ENCODE data around the gene DMTF1. TPM values are rescaled to one million over a fixed set of nuclear protein-coding genes. Genes with fewer than 3 reads are reported as not detected.
"Not testable (repeated sequence)": the region's sequence is repeated elsewhere in the genome, so short reads cannot be mapped to it uniquely, and the experiment has no call there.

The DMTF1 gene
- total and polyA plus RNA-seq, 9 of the 15 experiments (the other 6 are each of a cell fraction or from before 2014, with no cell fraction given) = 25.7 to 208 (median 74.7) TPM

DNA sequence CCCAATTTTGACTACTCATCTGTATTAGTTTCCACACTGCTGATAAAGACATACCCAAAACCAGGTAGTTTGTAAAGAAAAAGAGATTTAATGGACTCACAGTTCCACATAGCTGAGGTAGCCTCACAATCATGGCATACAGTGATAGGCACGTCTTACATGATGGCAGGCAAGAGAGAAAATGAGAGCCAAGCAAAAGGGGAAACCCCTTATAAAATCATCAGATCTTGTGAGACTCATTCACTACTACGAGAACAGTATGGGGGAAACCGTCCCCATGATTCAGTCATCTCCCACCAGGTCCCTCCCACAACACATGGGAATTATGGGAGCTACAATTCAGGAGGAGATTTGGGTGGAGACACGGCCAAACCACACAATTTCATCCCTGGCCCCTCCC lies 51.7 kb downstream of the DMTF1 start:
- in situ Hi-C loops (cut with MboI); H2AFZ ChIP-seq (ENCODE audit: low read depth, low read length); H3K36me3 ChIP-seq (ENCODE audit: control insufficient read depth, insufficient read depth, low read length); DNase-seq (ENCODE audit: extremely low read depth in 1 of 4, low spot score in 3 of 4); H3K27ac ChIP-seq (ENCODE audit: extremely low read depth, low read depth, low read length); H4K20me1 ChIP-seq (replicated peaks; ENCODE audit: control insufficient read depth, insufficient read depth, low read length); H3K79me2 ChIP-seq (ENCODE audit: control insufficient read depth, insufficient read depth, low read length); H3K9me1 ChIP-seq (ENCODE audit: control insufficient read depth, insufficient read depth, low read length); H3K27me3 ChIP-seq (ENCODE audit: control insufficient read depth in 2 of 2, insufficient read depth in 2 of 2, low read length in 2 of 2); H3K4me1 ChIP-seq (replicated peaks in 1 of 2; ENCODE audit: control insufficient read depth in 2 of 2, insufficient read depth in 2 of 2, low read length in 2 of 2); H3K9me3 ChIP-seq (replicated peaks; ENCODE audit: control insufficient read depth, insufficient read depth, low read depth, low read length); ATAC-seq; BruUV-seq (replicated peaks); CTCF ChIA-PET (ENCODE audit: low intra/inter-chr PET ratio); intact Hi-C loops (cut with micrococcal nuclease); H3K4me2 ChIP-seq (ENCODE audit: insufficient read depth, low read length); FAIRE-seq; H3K9ac ChIP-seq (ENCODE audit: insufficient read depth in 1 of 2, low read depth in 2 of 2, low read length in 2 of 2); H3K4me3 ChIP-seq: not testable (repeated sequence)
- peak; percentile 20 for TF ChIP-seq ZFP36 (IDR thresholded peaks at IDR 0.05; ENCODE audit: low read depth, low read length, partially characterized antibody)
- POLR2A ChIA-PET = interaction anchor here (0.6 to 0.7 kb wide), 2 partner anchors 10 to 13 kb away, joined by 3 read pairs; no protein-coding TSS in a partner anchor
- WGBS (ENCODE audit: insufficient coverage, low coverage, missing lambda C conversion rate) = 26% methylated on average over 4 of the region's 4 CpGs

DNA sequence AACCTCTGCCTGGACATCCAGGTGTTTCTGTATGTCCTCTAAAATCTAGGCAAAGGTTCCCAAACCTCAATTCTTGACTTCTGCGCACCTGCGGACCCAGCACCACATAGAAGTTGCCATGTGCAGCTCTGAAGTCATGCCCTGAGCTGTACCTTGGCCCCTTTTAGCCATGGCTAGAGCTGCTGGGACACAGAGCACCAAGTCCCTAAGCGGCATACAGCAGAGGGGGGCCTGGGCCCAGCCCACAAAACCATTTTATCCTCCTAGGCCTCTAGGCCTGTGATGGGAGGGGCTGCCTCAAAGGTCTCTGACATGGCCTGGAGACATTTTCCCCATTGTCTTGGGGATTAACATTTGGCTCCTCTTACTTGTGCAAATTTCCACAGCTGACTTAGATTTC lies 52.7 kb downstream of the DMTF1 start:
- Histone ChIP-seq H3K9ac (ENCODE audit: insufficient read depth in 1 of 2, low read depth in 2 of 2, low read length in 2 of 2) (no peak overlapping the region), H3K27me3 (ENCODE audit: control insufficient read depth in 2 of 2, insufficient read depth in 2 of 2, low read length in 2 of 2) (no peaks in the 10 kb centered on the region), H2AFZ (ENCODE audit: low read depth, low read length) (no peak overlapping the region), H3K36me3 (ENCODE audit: control insufficient read depth, insufficient read depth, low read length) (peaks cover 4% of the 10 kb centered on the region; the same call in 1 of the 3 replicates), H3K9me1 (ENCODE audit: control insufficient read depth, insufficient read depth, low read length) (no peaks in the 10 kb centered on the region), H4K20me1 (replicated peaks; ENCODE audit: control insufficient read depth, insufficient read depth, low read length) (no peaks in the 10 kb centered on the region), H3K79me2 (ENCODE audit: control insufficient read depth, insufficient read depth, low read length) (no peaks in the 10 kb centered on the region), H3K9me3 (replicated peaks; ENCODE audit: control insufficient read depth, insufficient read depth, low read depth, low read length) (peaks cover 8% of the 10 kb centered on the region), H3K4me1 (replicated peaks in 1 of 2; ENCODE audit: control insufficient read depth in 2 of 2, insufficient read depth in 2 of 2, low read length in 2 of 2) (no peaks in the 10 kb centered on the region), H3K4me3 (no peak overlapping the region), H3K27ac (ENCODE audit: extremely low read depth, low read depth, low read length) (no peak overlapping the region), H3K4me2 (ENCODE audit: insufficient read depth, low read length) (no peak overlapping the region)
- ChIA-PET POLR2A (interaction anchor here (0.7 kb wide), 1 partner anchor 100 kb away, joined by 3 read pairs; no protein-coding TSS in a partner anchor), CTCF (ENCODE audit: low intra/inter-chr PET ratio) (no interaction called here)
- 40% methylated on average over 3 of the region's 3 CpGs for WGBS (ENCODE audit: insufficient coverage, low coverage, missing lambda C conversion rate)
- intact Hi-C loops (cut with micrococcal nuclease) (no loop called here), in situ Hi-C loops (cut with MboI) (no loop called here)
- BruUV-seq (replicated peaks) = no TSS peak
- FAIRE-seq = no peak
- no peak for ATAC-seq
- peak in 1 of 4 experiments; percentile 25 for DNase-seq (ENCODE audit: extremely low read depth in 1 of 4, low spot score in 3 of 4)
- TF ChIP-seq ZFP36 (IDR thresholded peaks at IDR 0.05; ENCODE audit: low read depth, low read length, partially characterized antibody) (peak; percentile 97), ZC3H11A (IDR thresholded peaks at IDR 0.05; ENCODE audit: low read depth, low read length) (no peak), IFI16 (CRISPR knock-in tag; IDR thresholded peaks at IDR 0.05) (no peak), TRIM28 (IDR thresholded peaks at IDR 0.05) (peak; percentile 95), HDAC6 (IDR thresholded peaks at IDR 0.05; ENCODE audit: low read depth, low read length) (no peak), BRD9 (IDR thresholded peaks at IDR 0.05; ENCODE audit: low read depth, partially characterized antibody) (no peak), ZKSCAN8 (CRISPR knock-in tag; IDR thresholded peaks at IDR 0.05) (no peak), ASH1L (IDR thresholded peaks at IDR 0.05; ENCODE audit: borderline replicate concordance, low read depth, partially characterized antibody) (no peak), TRIM24 (IDR thresholded peaks at IDR 0.05) (peak in 1 of 2 experiments; percentile 28; a peak in 1 of 4 replicates), ZNF561 (CRISPR knock-in tag; conservative IDR thresholded peaks at IDR 0.05) (no peak), MXI1 (IDR thresholded peaks at IDR 0.05; ENCODE audit: low read depth, low read length) (no peak), ZNF3 (CRISPR knock-in tag; IDR thresholded peaks at IDR 0.05) (no peak)
- TF ChIP-seq, protein P1, sequence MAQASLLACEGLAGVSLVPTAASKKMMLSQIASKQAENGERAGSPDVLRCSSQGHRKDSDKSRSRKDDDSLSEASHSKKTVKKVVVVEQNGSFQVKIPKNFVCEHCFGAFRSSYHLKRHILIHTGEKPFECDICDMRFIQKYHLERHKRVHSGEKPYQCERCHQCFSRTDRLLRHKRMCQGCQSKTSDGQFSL (CRISPR knock-in tag; IDR thresholded peaks at IDR 0.05) = no peak
- TF ChIP-seq, protein P1 (tag; IDR thresholded peaks at IDR 0.05) = no peak
- TF ChIP-seq, protein P2, sequence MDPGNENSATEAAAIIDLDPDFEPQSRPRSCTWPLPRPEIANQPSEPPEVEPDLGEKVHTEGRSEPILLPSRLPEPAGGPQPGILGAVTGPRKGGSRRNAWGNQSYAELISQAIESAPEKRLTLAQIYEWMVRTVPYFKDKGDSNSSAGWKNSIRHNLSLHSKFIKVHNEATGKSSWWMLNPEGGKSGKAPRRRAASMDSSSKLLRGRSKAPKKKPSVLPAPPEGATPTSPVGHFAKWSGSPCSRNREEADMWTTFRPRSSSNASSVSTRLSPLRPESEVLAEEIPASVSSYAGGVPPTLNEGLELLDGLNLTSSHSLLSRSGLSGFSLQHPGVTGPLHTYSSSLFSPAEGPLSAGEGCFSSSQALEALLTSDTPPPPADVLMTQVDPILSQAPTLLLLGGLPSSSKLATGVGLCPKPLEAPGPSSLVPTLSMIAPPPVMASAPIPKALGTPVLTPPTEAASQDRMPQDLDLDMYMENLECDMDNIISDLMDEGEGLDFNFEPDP (CRISPR knock-in tag; IDR thresholded peaks at IDR 0.05) = no peak

Measured in K562 (cell line).